GM12865 (cell line): Measurements from ENCODE around the gene DCTN2.
"Not testable (repeated sequence)": the region's sequence is repeated elsewhere in the genome, so short reads cannot be mapped to it uniquely, and the experiment has no call there.

Experiments
- DNase-seq: peaks from one replicate; pipeline ENCODE4 v3.0.0; 2010; ENCODE audit warnings: low read depth
- H3K4me3 ChIP-seq: 2 replicates; pipeline ENCODE4 v1.5.1; 2011; ENCODE audit warnings: mild to moderate bottlenecking, low read depth, low read length, control low read depth
- TF ChIP-seq, protein P1 (sequence below): IDR thresholded peaks from 2 replicates; pipeline ENCODE4 v1.5.1; 2011; ENCODE audit warnings: low read length, control low read depth, low read depth, inconsistent platforms; ENCODE audit not compliant: insufficient read depth; ENCODE audit errors: missing control alignments

The DCTN2 gene

DNA sequence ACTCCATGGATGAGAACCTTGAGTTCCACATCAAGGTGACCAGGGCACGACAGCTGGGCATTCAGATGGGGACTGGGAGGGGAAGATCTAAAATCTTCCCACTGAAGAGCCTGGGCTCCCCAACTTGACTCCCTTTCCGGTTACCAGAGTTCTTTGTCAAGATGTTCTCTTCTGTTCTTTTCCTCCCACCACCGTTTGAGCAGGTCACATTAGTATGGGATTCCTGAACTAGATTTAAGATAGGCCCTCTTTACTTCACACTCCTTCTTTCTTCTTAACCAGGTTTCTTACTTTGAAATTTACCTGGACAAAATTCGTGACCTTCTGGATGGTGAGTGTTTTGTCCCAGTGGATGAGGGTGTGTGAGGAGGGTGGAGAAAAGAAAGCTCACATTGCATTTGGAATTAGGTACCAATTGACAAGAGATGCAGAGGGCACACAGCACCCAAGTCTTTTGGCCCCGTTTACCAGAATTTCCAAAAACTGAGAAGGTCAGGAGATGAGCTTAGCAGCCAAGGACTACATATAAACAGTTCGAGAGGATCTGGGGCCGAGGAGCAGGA lies 17.3 kb upstream of the DCTN2 start:
- H3K4me3 ChIP-seq: no peak overlapping the region
- TF ChIP-seq, protein P1, sequence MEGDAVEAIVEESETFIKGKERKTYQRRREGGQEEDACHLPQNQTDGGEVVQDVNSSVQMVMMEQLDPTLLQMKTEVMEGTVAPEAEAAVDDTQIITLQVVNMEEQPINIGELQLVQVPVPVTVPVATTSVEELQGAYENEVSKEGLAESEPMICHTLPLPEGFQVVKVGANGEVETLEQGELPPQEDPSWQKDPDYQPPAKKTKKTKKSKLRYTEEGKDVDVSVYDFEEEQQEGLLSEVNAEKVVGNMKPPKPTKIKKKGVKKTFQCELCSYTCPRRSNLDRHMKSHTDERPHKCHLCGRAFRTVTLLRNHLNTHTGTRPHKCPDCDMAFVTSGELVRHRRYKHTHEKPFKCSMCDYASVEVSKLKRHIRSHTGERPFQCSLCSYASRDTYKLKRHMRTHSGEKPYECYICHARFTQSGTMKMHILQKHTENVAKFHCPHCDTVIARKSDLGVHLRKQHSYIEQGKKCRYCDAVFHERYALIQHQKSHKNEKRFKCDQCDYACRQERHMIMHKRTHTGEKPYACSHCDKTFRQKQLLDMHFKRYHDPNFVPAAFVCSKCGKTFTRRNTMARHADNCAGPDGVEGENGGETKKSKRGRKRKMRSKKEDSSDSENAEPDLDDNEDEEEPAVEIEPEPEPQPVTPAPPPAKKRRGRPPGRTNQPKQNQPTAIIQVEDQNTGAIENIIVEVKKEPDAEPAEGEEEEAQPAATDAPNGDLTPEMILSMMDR: no peak
- no peak for DNase-seq

DNA sequence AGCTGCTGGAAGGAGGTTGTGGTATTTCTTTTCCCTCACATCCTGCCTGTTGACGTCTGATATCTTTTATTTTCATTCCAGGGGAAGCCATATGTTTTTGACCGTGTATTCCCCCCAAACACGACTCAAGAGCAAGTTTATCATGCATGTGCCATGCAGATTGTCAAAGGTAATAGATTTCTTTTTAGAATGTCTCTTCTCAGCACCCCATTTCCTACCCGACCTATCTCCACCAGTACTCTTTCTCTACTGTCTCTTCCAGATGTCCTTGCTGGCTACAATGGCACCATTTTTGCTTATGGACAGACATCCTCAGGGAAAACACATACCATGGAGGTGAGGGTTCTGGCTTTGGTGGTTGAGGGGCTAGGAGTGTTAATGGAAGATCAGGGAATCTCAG lies 16.4 kb upstream of the DCTN2 start:
- DNase-seq: no peak
- TF ChIP-seq, protein P1: no peak
- H3K4me3 ChIP-seq: no peak overlapping the region

DNA sequence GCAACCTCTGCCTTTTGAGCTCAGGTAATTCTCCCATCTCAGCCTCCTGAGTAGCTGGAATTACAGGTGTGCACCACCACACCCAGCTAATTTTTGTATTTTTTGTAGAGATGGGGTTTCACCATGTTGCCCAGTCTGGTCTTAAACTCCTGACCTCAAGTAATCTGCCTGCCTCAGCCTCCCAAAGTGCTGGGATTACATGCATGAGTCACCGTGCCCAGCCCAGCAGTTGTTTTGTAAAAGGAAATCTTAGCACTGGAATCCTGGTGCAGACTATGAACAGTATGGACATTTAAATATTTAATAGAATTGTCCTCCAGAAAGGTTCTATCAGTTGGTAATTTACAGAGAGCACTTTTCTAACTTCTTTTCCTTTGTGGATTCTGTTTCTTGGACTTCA lies 14.1 kb upstream of the DCTN2 start:
- not testable (repeated sequence) for H3K4me3 ChIP-seq, DNase-seq

DNA sequence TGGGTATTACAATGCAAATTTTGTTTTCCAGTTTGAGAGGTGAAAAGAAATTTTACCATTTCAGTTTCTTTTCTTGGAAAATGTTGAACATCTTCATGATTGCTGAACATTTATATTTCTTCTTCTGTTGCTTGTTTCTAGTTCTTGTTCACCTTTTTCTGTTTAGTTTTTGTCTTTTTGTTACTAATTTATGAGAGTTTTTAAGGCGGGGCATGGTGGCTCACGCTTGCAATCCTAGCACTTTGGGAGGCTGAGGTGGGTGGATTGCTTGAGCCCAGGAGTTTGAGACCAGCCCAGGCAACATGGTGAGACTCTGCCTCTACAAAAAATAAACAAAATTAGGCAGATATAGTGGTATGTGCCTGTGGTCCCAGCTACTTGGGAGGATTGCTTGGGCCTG lies 13.5 kb upstream of the DCTN2 start:
- no peak for DNase-seq
- TF ChIP-seq, protein P1: no peak

DNA sequence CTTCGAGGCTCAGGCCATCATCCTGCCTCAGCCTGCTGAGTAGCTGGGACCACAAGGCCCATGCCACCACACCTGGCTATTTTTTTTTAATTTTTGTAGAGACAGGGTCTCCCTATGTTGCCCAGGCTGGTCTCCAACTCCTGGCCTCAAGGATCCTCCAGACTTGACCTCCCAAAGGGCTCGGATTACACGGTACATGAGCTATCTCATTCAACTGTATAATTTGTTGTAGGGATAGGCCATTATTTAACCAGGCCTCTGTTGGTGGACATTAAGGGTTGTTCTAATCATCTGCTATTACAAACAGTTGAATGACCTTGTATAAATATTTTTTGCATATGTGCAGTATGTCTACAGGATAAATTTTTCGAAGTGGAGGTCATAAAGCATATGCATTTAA lies 11.9 kb upstream of the DCTN2 start:
- DNase-seq: no peak
- TF ChIP-seq, protein P1: no peak
- no peak overlapping the region for H3K4me3 ChIP-seq

More for the DNA sequence above, 13.5 kb upstream of the DCTN2 start:
- H3K4me3 ChIP-seq: no peak overlapping the region

DNA sequence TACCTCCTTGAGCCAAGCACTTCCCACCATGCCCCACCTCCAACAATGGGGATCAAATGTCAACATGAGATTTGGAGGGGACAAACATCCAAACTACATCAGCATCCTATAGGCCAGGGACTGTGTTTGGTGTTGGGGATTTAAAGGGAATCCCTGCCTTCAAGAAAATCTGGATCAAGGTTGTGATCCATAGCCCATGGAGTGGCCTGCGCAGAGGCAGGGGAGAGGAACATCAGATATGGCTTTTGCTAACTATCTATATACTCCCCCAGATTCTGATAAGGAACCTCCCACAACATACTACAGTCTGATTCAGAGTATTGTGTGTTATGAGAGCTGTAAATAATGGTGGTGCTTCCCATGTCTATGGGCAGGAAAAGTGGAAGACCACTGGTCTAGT lies 7.9 kb upstream of the DCTN2 start:
- H3K4me3 ChIP-seq: no peak overlapping the region
- TF ChIP-seq, protein P1: no peak

DNA sequence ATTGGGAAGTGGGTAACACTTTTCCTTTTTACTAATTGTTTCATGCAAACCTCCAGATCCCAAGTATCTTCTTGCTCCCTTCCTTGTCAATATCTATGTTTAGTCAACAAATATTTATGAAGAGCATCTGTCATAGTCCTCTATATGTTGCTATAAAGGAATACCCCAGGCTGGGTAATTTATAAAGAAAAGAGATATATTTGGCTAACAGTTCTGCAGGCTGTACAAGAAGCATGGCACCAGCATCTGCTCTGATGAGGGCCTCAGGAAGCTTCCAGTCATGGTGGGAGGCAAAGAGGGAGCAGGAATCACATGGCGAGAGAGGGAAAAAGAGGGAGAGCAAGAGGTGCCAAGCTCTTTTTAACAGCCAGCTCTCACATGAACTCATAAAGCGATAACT lies 7.5 kb upstream of the DCTN2 start:
- H3K4me3 ChIP-seq: no peak overlapping the region
- TF ChIP-seq, protein P1: no peak
- no peak for DNase-seq

More for the DNA sequence above, 7.9 kb upstream of the DCTN2 start:
- no peak for DNase-seq
